Thoracic aorta (tissue), 2 donors: ENCODE data around the gene DXO. TPM values are rescaled to one million over a fixed set of nuclear protein-coding genes. Genes with fewer than 3 reads are reported as not detected.
"Not testable (repeated sequence)": the region's sequence is repeated elsewhere in the genome, so short reads cannot be mapped to it uniquely, and the experiment has no call there.

Experiments used
- ATAC-seq: fragments of 150-250 bp; one replicate; pipeline ENCODE4 v1.8.0; 2017; ENCODE audit warnings: low read depth; ENCODE audit not compliant: insufficient number of reproducible peaks, low FRiP score
- DNase-seq: peaks from one replicate; pipeline ENCODE4 v3.0.0-alpha.2; 2020; ENCODE audit warnings: low spot score
- H3K27ac ChIP-seq, 2 donors: fragments of 200-600 bp; sonication (generic); 1 replicate in 1 of 2; 2 replicates in 1 of 2; pipeline ENCODE4 v1.5.1; 2016; ENCODE audit warnings: mild to moderate bottlenecking in 2 of 2, moderate library complexity in 2 of 2
- H3K27me3 ChIP-seq: fragments of 200-600 bp; sonication (generic); replicated peaks from 2 replicates; pipeline ENCODE4 v1.6.0; 2016; ENCODE audit warnings: mild to moderate bottlenecking; ENCODE audit not compliant: insufficient read depth
- H3K36me3 ChIP-seq: fragments of 200-600 bp; sonication (generic); one replicate; pipeline ENCODE4 v1.5.1; 2016
- H3K4me1 ChIP-seq, 2 donors: fragments of 200-600 bp; sonication (generic); 1 replicate in 1 of 2; 2 replicates in 1 of 2; pipeline versions ENCODE4 v1.5.1 to v1.6.0; 2016; ENCODE audit warnings: low read depth in 2 of 2, mild to moderate bottlenecking in 1 of 2; ENCODE audit not compliant: control insufficient read depth in 1 of 2
- H3K4me3 ChIP-seq: fragments of 200-600 bp; sonication (generic); 2 replicates; pipeline ENCODE4 v1.5.1; 2016; ENCODE audit warnings: mild to moderate bottlenecking
- H3K9me3 ChIP-seq: fragments of 200-600 bp; sonication (generic); 2 replicates; pipeline ENCODE4 v1.5.1; 2016
- CTCF ChIP-seq: fragments of 200-600 bp; sonication (generic); IDR thresholded peaks from one replicate; pipeline ENCODE4 v1.5.1; 2019; ENCODE audit warnings: antibody characterized with exemption
- total RNA-seq, 2 donors: library from RNA; depleted of rRNA; stranded (reverse); fragments of >200 nt; gene quantifications; one replicate each; pipeline versions ENCODE4 v1.1.0 to v1.2.3, GENCODE V29; 2016

The DXO gene
- total RNA-seq, 2 donors from 2014 or later: 14.1 to 45.4 TPM

- no peak overlapping the region for H3K4me3 ChIP-seq
- ATAC-seq: no peak
These were observed 38.4 kb downstream of the DXO start for GRCh38 chr6:31933537-31933936.

GRCh38 chr6:31932137-31932536 lies 39.8 kb downstream of the DXO start:
- not testable (repeated sequence) for H3K27me3 ChIP-seq, DNase-seq

More at GRCh38 chr6:31933537-31933936, 38.4 kb downstream of the DXO start:
- Histone ChIP-seq H3K27me3 (no peaks in the 10 kb centered on the region), H3K9me3 (no peaks in the 10 kb centered on the region), H3K36me3 (no peaks in the 10 kb centered on the region), H3K4me1 (no peaks in the 10 kb centered on the region), H3K27ac (no peak overlapping the region)
- TF ChIP-seq CTCF: no peak
- no peak for DNase-seq

GRCh38 chr6:31930962-31931361 lies 41.0 kb downstream of the DXO start:
- no peak for ATAC-seq
- DNase-seq: no peak
- no peak overlapping the region for H3K4me3 ChIP-seq
- H3K4me1 ChIP-seq: no peaks in the 10 kb centered on the region
- no peaks in the 10 kb centered on the region for H3K36me3 ChIP-seq
- no peak for TF ChIP-seq CTCF
- no peaks in the 10 kb centered on the region for H3K27me3 ChIP-seq
- no peaks in the 10 kb centered on the region for H3K9me3 ChIP-seq
- H3K27ac ChIP-seq: no peak overlapping the region

More at GRCh38 chr6:31932137-31932536, 39.8 kb downstream of the DXO start:
- not testable (repeated sequence) for H3K4me3 ChIP-seq, H3K9me3 ChIP-seq, H3K36me3 ChIP-seq, H3K4me1 ChIP-seq, ATAC-seq, H3K27ac ChIP-seq

- no peaks in the 10 kb centered on the region for H3K36me3 ChIP-seq
- no peak for ATAC-seq
- H3K27me3 ChIP-seq: no peaks in the 10 kb centered on the region
- H3K4me1 ChIP-seq: no peaks in the 10 kb centered on the region
- no peak overlapping the region for H3K4me3 ChIP-seq
- no peak for DNase-seq
- no peak for TF ChIP-seq CTCF
- H3K9me3 ChIP-seq: no peaks in the 10 kb centered on the region
- no peak overlapping the region for H3K27ac ChIP-seq
These were observed 43.3 kb downstream of the DXO start for GRCh38 chr6:31928672-31928939.

GRCh38 chr6:31927863-31928671 lies 43.9 kb downstream of the DXO start:
- no peak for TF ChIP-seq CTCF
- Histone ChIP-seq H3K9me3 (no peaks in the 10 kb centered on the region), H3K36me3 (no peaks in the 10 kb centered on the region), H3K4me1 (no peaks in the 10 kb centered on the region), H3K27ac (no peak overlapping the region), H3K27me3 (no peaks in the 10 kb centered on the region), H3K4me3 (peak overlapping the region; percentile 52)
- DNase-seq: no peak
- no peak for ATAC-seq
